ENCODE measurements around the gene GPATCH1. TPM values are rescaled to one million over a fixed set of nuclear protein-coding genes. Genes with fewer than 3 reads are reported as not detected.

The GPATCH1 gene
- total RNA-seq, 1 donor from 2014 or later = 12.9 TPM

- Mint-ChIP-seq H3K36me3 (ENCODE audit: low read depth) (peaks cover 7% of the 10 kb centered on the region), H3K4me3 (no peak overlapping the region), H3K27ac (ENCODE audit: unreplicated experiment) (no peak overlapping the region), H3K9me3 (no peaks in the 10 kb centered on the region), H3K27me3 (ENCODE audit: low read depth) (no peaks in the 10 kb centered on the region), H3K4me1 (no peaks in the 10 kb centered on the region)
- TF ChIP-seq CTCF (conservative IDR thresholded peaks at IDR 0.05) = no peak
- DNase-seq (ENCODE audit: low read depth, low spot score) = no peak
Observed at GRCh38 chr19:33108161-33108560, 27.2 kb downstream of the GPATCH1 start.

- Mint-ChIP-seq H3K27me3 (ENCODE audit: low read depth) (no peaks in the 10 kb centered on the region), H3K4me1 (no peaks in the 10 kb centered on the region), H3K36me3 (ENCODE audit: low read depth) (peaks cover 10% of the 10 kb centered on the region), H3K27ac (ENCODE audit: unreplicated experiment) (no peak overlapping the region), H3K4me3 (no peak overlapping the region), H3K9me3 (no peaks in the 10 kb centered on the region)
- no peak for TF ChIP-seq CTCF (conservative IDR thresholded peaks at IDR 0.05)
- DNase-seq (ENCODE audit: low read depth, low spot score) = no peak
Observed at GRCh38 chr19:33110137-33110910, 29.3 kb downstream of the GPATCH1 start.

- peak overlapping the region; percentile 35 for H3K27ac Mint-ChIP-seq (ENCODE audit: unreplicated experiment)
- no peaks in the 10 kb centered on the region for H3K27me3 Mint-ChIP-seq (ENCODE audit: low read depth)
- H3K4me3 Mint-ChIP-seq = no peak overlapping the region
- no peaks in the 10 kb centered on the region for H3K4me1 Mint-ChIP-seq
- DNase-seq (ENCODE audit: low read depth, low spot score) = no peak
- no peak for TF ChIP-seq CTCF (conservative IDR thresholded peaks at IDR 0.05)
- H3K9me3 Mint-ChIP-seq = no peaks in the 10 kb centered on the region
- peaks cover 15% of the 10 kb centered on the region for H3K36me3 Mint-ChIP-seq (ENCODE audit: low read depth)
Observed at GRCh38 chr19:33111587-33111986, 30.6 kb downstream of the GPATCH1 start.

- H3K9me3 Mint-ChIP-seq = no peaks in the 10 kb centered on the region
- no peak overlapping the region for H3K4me3 Mint-ChIP-seq
- H3K27me3 Mint-ChIP-seq (ENCODE audit: low read depth) = no peaks in the 10 kb centered on the region
- no peaks in the 10 kb centered on the region for H3K4me1 Mint-ChIP-seq
- H3K36me3 Mint-ChIP-seq (ENCODE audit: low read depth) = peaks cover 21% of the 10 kb centered on the region
- no peak for DNase-seq (ENCODE audit: low read depth, low spot score)
- H3K27ac Mint-ChIP-seq (ENCODE audit: unreplicated experiment) = no peak overlapping the region
- TF ChIP-seq CTCF (conservative IDR thresholded peaks at IDR 0.05) = no peak
Observed at GRCh38 chr19:33114312-33114711, 33.3 kb downstream of the GPATCH1 start.

- H3K27me3 Mint-ChIP-seq (ENCODE audit: low read depth) = no peaks in the 10 kb centered on the region
- no peak overlapping the region for H3K4me3 Mint-ChIP-seq
- no peak overlapping the region for H3K27ac Mint-ChIP-seq (ENCODE audit: unreplicated experiment)
- no peak for TF ChIP-seq CTCF (conservative IDR thresholded peaks at IDR 0.05)
- DNase-seq (ENCODE audit: low read depth, low spot score) = no peak
- no peaks in the 10 kb centered on the region for H3K9me3 Mint-ChIP-seq
- peaks cover 14% of the 10 kb centered on the region for H3K36me3 Mint-ChIP-seq (ENCODE audit: low read depth)
- H3K4me1 Mint-ChIP-seq = no peaks in the 10 kb centered on the region
Observed at GRCh38 chr19:33117501-33117900, 36.5 kb downstream of the GPATCH1 start.
